ENCODE data around the gene CRACDL.

DNA sequence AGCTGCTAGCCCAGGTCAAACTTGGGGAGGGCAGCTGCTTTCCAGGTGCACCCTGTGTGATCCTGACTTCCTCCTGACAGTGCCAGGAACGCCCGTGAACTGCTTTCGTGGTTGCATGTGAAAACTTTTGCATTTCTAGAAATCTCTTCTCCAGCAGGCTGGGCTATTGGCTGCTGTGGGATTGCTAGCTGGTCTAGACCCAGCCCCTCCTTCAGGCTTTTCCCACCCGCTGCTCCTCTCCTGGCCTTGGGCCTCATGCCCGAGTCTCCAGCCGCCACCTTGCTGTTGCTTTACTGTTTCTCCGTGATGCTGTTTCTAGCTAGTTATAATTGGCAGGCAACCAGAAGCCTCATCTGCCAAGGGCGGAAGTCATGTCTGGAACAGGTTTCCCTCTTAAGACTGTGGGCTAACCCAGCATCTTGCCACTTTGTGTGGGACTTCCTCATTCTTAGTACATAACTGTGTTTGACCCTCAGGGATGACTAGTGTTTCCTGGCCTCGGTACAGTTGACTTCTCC is 178.1 kb downstream of the CRACDL start:
- TF ChIP-seq CTCF (IDR thresholded peaks at IDR 0.05) (no peak), EZH2 (IDR thresholded peaks at IDR 0.05; ENCODE audit: borderline replicate concordance, insufficient read depth, low read depth, low read length, poor library complexity, severe bottlenecking) (no peak)

Measured in B cell (primary cell).